A673 (cell line): ENCODE results near the gene HNRNPDL. TPM values are rescaled to one million over a fixed set of nuclear protein-coding genes. Genes with fewer than 3 reads are reported as not detected.

Experiments used
- BruUV-seq: library from RNA; stranded (reverse); fragments of 400-500 nt; replicated peaks from 2 replicates; lab custom pipeline; 2021; lab: Mats Ljungman, UMichigan
- CTCF ChIA-PET: fragments of 300-600 bp; sonication (Branson Sonifier 250); formaldehyde crosslinking; loops from one replicate; lab custom pipeline; 2022; ENCODE audit warnings: antibody characterized with exemption; lab: Charles Lee
- POLR2A ChIA-PET: fragments of 300-600 bp; sonication (Branson Sonifier 250); formaldehyde crosslinking; loops from one replicate; lab custom pipeline; 2022; ENCODE audit warnings: antibody characterized with exemption; ENCODE audit not compliant: low non-redundant PET; lab: Charles Lee
- DNase-seq: peaks from one replicate; pipeline ENCODE4 v3.0.0-alpha.2; 2015; ENCODE audit warnings: low spot score
- H3K27ac ChIP-seq: fragments of 200-600 bp; sonication (generic); 2 replicates; pipeline ENCODE4 v1.5.1; 2016; ENCODE audit warnings: mixed run types, low read depth, mild to moderate bottlenecking, mixed read lengths, antibody characterized with exemption, low read length; ENCODE audit not compliant: poor library complexity, severe bottlenecking
- H3K27me3 ChIP-seq: fragments of 200-600 bp; sonication (generic); replicated peaks from 2 replicates; pipeline ENCODE4 v1.6.1; 2017; ENCODE audit warnings: mixed run types, low read depth, mild to moderate bottlenecking, mixed read lengths, antibody characterized with exemption, low read length; ENCODE audit not compliant: insufficient read depth, poor library complexity
- H3K36me3 ChIP-seq: fragments of 200-600 bp; sonication (generic); 2 replicates; pipeline ENCODE4 v1.6.1; 2016; ENCODE audit warnings: mixed run types, mild to moderate bottlenecking, mixed read lengths, antibody characterized with exemption, low read length; ENCODE audit not compliant: insufficient read depth, poor library complexity, severe bottlenecking
- H3K4me1 ChIP-seq: fragments of 200-600 bp; sonication (generic); 2 replicates; pipeline ENCODE4 v1.6.1; 2017; ENCODE audit warnings: mixed run types, mild to moderate bottlenecking, mixed read lengths, antibody characterized with exemption, low read length; ENCODE audit not compliant: insufficient read depth, poor library complexity, severe bottlenecking
- H3K4me3 ChIP-seq: fragments of 200-600 bp; sonication (generic); 2 replicates; pipeline ENCODE4 v1.5.1; 2016; ENCODE audit warnings: low read depth, mixed run types, mild to moderate bottlenecking, mixed read lengths, low read length; ENCODE audit not compliant: poor library complexity, severe bottlenecking
- H3K9me3 ChIP-seq: fragments of 200-600 bp; sonication (generic); 2 replicates; pipeline ENCODE4 v1.6.1; 2016; ENCODE audit warnings: mixed run types, low read depth, mild to moderate bottlenecking, mixed read lengths, antibody characterized with exemption, low read length; ENCODE audit not compliant: poor library complexity, severe bottlenecking
- CTCF ChIP-seq: fragments of 300-800, 200-600 bp; sonication (generic); conservative IDR thresholded peaks from 2 replicates; pipeline ENCODE4 v1.5.1; 2017; ENCODE audit warnings: low read depth, mild to moderate bottlenecking, antibody characterized with exemption, low read length, moderate library complexity, mixed read lengths
- EZH2 ChIP-seq: fragments of 200-600 bp; sonication (generic); IDR thresholded peaks from 2 replicates; pipeline ENCODE4 v1.6.1; 2017; ENCODE audit warnings: borderline replicate concordance, low read depth, mild to moderate bottlenecking, mixed read lengths, antibody characterized with exemption, low read length; ENCODE audit not compliant: poor library complexity, severe bottlenecking
- intact Hi-C: fragments of 100-400 bp; cut with micrococcal nuclease; formaldehyde crosslinking; loops from one replicate; pipeline ENCODE4 v1.10.0; 2022; ENCODE audit not compliant: unreplicated experiment
- total RNA-seq: library from RNA; stranded (reverse); gene quantifications from 2 replicates; pipeline ENCODE4 v1.2.3, GENCODE V29; 2021

The HNRNPDL gene
- total RNA-seq, 1 experiment from 2014 or later = 320 TPM

GRCh38 chr4:82452026-82452425 lies 21.8 kb upstream of the HNRNPDL start:
- H3K4me1 ChIP-seq = no peaks in the 10 kb centered on the region
- TF ChIP-seq EZH2 (no peak), CTCF (no peak)
- no peaks in the 10 kb centered on the region for H3K27me3 ChIP-seq
- H3K4me3 ChIP-seq = no peak overlapping the region
- BruUV-seq = no TSS peak
- peaks cover 6% of the 10 kb centered on the region for H3K36me3 ChIP-seq
- no peak for DNase-seq
- no peak overlapping the region for H3K27ac ChIP-seq
- intact Hi-C loops = no loop called here
- ChIA-PET POLR2A (interaction anchor here (0.6 kb wide), 1 partner anchor 13 kb away, joined by 3 read pairs; no protein-coding TSS in a partner anchor), CTCF (no interaction called here)
- H3K9me3 ChIP-seq = no peaks in the 10 kb centered on the region

GRCh38 chr4:82450966-82451755 lies 20.9 kb upstream of the HNRNPDL start:
- DNase-seq = no peak
- intact Hi-C loops = no loop called here
- Histone ChIP-seq H3K4me1 (no peaks in the 10 kb centered on the region), H3K27me3 (no peaks in the 10 kb centered on the region), H3K27ac (no peak overlapping the region), H3K36me3 (peaks cover 6% of the 10 kb centered on the region), H3K4me3 (no peak overlapping the region), H3K9me3 (no peaks in the 10 kb centered on the region)
- no TSS peak for BruUV-seq
- ChIA-PET CTCF (no interaction called here), POLR2A (no interaction called here)
- TF ChIP-seq CTCF = no peak
- TF ChIP-seq EZH2 = no peak

GRCh38 chr4:82447886-82448285 lies 17.6 kb upstream of the HNRNPDL start:
- Histone ChIP-seq H3K27ac (no peak overlapping the region), H3K4me3 (no peak overlapping the region), H3K4me1 (no peaks in the 10 kb centered on the region), H3K27me3 (no peaks in the 10 kb centered on the region), H3K36me3 (peaks cover 6% of the 10 kb centered on the region), H3K9me3 (no peaks in the 10 kb centered on the region)
- ChIA-PET CTCF (no interaction called here), POLR2A (no interaction called here)
- intact Hi-C loops = no loop called here
- BruUV-seq = no TSS peak
- no peak for DNase-seq
- TF ChIP-seq CTCF (no peak), EZH2 (no peak)
